PFSK-1 (cell line): Measurements from ENCODE around the gene ARMC12.

Experiments
- FOXP2 ChIP-seq: optimal IDR thresholded peaks from 2 replicates; pipeline ENCODE3; 2011; ENCODE audit warnings: borderline replicate concordance, control low read depth, inconsistent platforms; ENCODE audit not compliant: insufficient read depth; ENCODE audit errors: extremely low read length, extremely low read depth
- POLR2AphosphoS5 ChIP-seq: IDR thresholded peaks from 2 replicates; pipeline ENCODE4 v1.6.1; 2012; ENCODE audit warnings: low read depth, mild to moderate bottlenecking, control low read depth, low read length, moderate library complexity
- SIN3A ChIP-seq: IDR thresholded peaks from 2 replicates; pipeline ENCODE4 v1.6.1; 2012; ENCODE audit warnings: mild to moderate bottlenecking, low read length, moderate library complexity, borderline replicate concordance; ENCODE audit not compliant: insufficient read depth
- TAF1 ChIP-seq: IDR thresholded peaks from 2 replicates; pipeline ENCODE4 v1.6.1; 2012; ENCODE audit warnings: low read length, control low read depth, borderline replicate concordance; ENCODE audit not compliant: insufficient read depth
- TF ChIP-seq, protein P1 (sequence below), 2 experiments: IDR thresholded peaks; 2 replicates each; pipeline versions ENCODE4 v1.6.1 to v1.8.0; 2011 to 2012; ENCODE audit warnings: low read depth in 2 of 2, low read length in 2 of 2, control low read depth in 1 of 2, inconsistent platforms in 1 of 2, mild to moderate bottlenecking in 1 of 2, moderate library complexity in 1 of 2; ENCODE audit not compliant: insufficient read depth in 1 of 2

The ARMC12 gene

DNA sequence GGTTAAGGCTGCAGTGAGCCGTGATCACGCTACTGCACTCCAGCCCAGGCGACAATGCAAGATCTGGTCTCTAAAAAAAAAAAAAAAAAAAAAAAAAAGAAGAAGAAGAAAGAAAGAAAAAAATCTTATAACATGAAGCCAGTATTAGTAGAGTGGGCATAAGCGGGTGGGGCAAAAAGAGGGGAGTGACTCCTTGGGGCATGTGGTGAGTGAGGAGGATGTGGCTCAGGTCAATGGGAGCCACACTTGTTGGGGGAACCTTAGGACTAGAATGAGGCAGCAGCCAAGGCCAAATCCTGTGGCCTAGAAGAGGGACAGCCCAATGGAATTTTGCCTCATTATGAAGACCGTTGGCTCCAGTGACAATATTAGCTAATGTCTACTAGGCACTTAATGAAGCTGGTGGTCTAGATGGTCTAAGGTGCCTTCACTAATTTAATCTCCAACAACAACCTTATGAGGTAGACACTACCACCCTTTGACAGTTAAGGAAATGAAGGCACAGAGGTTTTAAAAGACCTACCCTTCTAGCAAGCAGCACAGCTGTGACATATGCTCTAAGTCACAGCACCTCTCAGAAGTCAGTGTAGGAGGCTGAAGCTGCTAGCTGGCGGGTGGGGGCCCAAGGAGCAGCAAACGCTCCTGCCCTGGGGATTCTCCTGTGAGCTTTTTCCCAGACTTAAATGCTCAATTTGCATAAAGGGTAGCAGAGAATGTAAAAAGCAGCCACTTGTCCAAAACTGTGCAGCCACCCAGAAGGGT, 23.6 kb upstream of the ARMC12 start:
- TF ChIP-seq POLR2AphosphoS5 (no peak), SIN3A (no peak), FOXP2 (no peak), TAF1 (no peak)
- TF ChIP-seq, protein P1, sequence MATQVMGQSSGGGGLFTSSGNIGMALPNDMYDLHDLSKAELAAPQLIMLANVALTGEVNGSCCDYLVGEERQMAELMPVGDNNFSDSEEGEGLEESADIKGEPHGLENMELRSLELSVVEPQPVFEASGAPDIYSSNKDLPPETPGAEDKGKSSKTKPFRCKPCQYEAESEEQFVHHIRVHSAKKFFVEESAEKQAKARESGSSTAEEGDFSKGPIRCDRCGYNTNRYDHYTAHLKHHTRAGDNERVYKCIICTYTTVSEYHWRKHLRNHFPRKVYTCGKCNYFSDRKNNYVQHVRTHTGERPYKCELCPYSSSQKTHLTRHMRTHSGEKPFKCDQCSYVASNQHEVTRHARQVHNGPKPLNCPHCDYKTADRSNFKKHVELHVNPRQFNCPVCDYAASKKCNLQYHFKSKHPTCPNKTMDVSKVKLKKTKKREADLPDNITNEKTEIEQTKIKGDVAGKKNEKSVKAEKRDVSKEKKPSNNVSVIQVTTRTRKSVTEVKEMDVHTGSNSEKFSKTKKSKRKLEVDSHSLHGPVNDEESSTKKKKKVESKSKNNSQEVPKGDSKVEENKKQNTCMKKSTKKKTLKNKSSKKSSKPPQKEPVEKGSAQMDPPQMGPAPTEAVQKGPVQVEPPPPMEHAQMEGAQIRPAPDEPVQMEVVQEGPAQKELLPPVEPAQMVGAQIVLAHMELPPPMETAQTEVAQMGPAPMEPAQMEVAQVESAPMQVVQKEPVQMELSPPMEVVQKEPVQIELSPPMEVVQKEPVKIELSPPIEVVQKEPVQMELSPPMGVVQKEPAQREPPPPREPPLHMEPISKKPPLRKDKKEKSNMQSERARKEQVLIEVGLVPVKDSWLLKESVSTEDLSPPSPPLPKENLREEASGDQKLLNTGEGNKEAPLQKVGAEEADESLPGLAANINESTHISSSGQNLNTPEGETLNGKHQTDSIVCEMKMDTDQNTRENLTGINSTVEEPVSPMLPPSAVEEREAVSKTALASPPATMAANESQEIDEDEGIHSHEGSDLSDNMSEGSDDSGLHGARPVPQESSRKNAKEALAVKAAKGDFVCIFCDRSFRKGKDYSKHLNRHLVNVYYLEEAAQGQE (IDR thresholded peaks at IDR 0.05; ENCODE audit: insufficient read depth in 1 of 2, low read depth in 2 of 2, low read length in 2 of 2): no peak

- TF ChIP-seq FOXP2 (no peak), POLR2AphosphoS5 (no peak), SIN3A (no peak), TAF1 (no peak)
- TF ChIP-seq, protein P1 (IDR thresholded peaks at IDR 0.05; ENCODE audit: insufficient read depth in 1 of 2, low read depth in 2 of 2, low read length in 2 of 2): no peak
Observed at GRCh38 chr6:35716798-35717197, 20.0 kb upstream of the ARMC12 start.

GRCh38 chr6:35717449-35718374, 19.1 kb upstream of the ARMC12 start:
- TF ChIP-seq, protein P1 (IDR thresholded peaks at IDR 0.05; ENCODE audit: insufficient read depth in 1 of 2, low read depth in 2 of 2, low read length in 2 of 2): no peak
- no peak for TF ChIP-seq POLR2AphosphoS5
- TF ChIP-seq FOXP2: no peak
- no peak for TF ChIP-seq SIN3A
- no peak for TF ChIP-seq TAF1

GRCh38 chr6:35718375-35718736, 18.5 kb upstream of the ARMC12 start:
- TF ChIP-seq FOXP2 (no peak), SIN3A (no peak), TAF1 (no peak), POLR2AphosphoS5 (no peak)
- TF ChIP-seq, protein P1 (IDR thresholded peaks at IDR 0.05; ENCODE audit: insufficient read depth in 1 of 2, low read depth in 2 of 2, low read length in 2 of 2): no peak
